GM12801 (cell line): Measurements from ENCODE around the gene ZFYVE28.

Source experiments
- CTCF ChIP-seq: IDR thresholded peaks from one replicate; pipeline ENCODE4 v1.5.1; 2011; ENCODE audit warnings: control low read depth; ENCODE audit not compliant: insufficient read length; ENCODE audit errors: extremely low read depth

Gene ZFYVE28

GRCh38 chr4:2333356-2333841 lies 85.0 kb downstream of the ZFYVE28 start:
- TF ChIP-seq CTCF = no peak

GRCh38 chr4:2332976-2333319 lies 85.5 kb downstream of the ZFYVE28 start:
- no peak for TF ChIP-seq CTCF

GRCh38 chr4:2332201-2332975 lies 86.1 kb downstream of the ZFYVE28 start:
- no peak for TF ChIP-seq CTCF

- TF ChIP-seq CTCF = no peak
These were observed 86.8 kb downstream of the ZFYVE28 start for GRCh38 chr4:2331519-2332200.

GRCh38 chr4:2331043-2331420 lies 87.4 kb downstream of the ZFYVE28 start:
- TF ChIP-seq CTCF = no peak

GRCh38 chr4:2330091-2331042 lies 88.1 kb downstream of the ZFYVE28 start:
- no peak for TF ChIP-seq CTCF

- no peak for TF ChIP-seq CTCF
These were observed 90.9 kb downstream of the ZFYVE28 start for GRCh38 chr4:2327579-2327978.
